Activated T-cell treated with anti-CD3 and anti-CD28 coated beads for 4 hours (primary cell): ENCODE measurements around the gene AGRP.

Experiments
- DNase-seq: peaks from one replicate; pipeline ENCODE4 v3.0.0-alpha.2; 2020

AGRP gene

DNA sequence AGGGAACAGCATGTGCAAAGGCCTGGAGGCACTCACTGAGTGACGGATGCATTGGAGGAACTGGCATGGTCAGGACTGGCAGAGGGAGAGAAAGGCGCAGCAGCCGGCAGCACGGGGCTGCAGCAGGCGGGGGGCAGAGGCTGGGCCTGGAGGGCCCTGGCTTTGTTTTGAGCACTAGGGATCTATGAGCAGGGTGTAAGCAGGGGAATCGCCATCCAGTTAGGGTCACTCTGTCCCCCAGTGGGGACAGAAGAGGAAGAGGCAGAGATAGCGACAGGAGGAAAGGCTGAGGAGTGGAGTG is 38.3 kb downstream of the AGRP start:
- DNase-seq, result no peak

DNA sequence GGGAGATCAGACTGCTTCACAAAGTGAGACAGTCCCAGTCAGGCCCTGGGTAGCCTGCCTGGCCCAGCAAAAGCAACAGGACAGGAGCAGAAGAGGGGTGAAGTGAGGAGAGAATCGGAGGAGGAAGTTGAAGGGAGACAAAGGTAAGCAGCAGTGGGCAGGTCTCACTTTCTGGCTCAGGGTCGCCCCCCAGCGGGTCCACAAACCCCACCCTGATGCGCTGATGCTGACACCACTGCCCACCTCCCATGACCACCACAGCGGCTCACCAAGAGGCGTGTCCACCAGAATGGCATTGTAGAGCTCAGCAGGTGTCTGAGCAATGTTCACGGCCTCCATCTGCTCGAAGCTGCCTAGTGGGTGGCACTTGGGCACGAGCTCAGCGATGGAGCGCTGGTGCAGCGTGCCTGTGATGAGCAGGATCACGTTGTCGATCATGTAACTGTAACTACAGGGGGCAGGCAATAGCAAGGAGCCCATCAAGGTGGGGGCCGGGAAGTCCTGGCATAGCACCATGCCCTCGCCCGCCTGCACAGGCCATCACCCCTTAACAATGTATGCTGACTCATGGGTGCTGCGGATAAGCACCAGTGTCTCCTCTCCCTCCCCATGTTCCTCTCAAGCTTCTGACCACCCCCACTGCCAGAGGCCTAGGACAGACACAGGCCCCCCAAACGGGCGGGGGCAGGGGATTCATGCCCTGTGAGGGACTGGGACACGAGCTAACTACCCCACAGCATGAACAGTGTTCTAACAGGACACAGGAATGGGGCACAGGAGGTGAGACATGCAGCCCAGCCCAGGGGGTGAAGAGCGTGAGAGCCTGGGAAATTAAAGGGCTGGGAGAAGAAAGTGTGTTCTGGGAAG is 38.9 kb downstream of the AGRP start:
- DNase-seq, result no peak

- no peak for DNase-seq
These were observed 40.1 kb downstream of the AGRP start for GRCh38 chr16:67443265-67443664.

GRCh38 chr16:67442581-67443255 is 40.6 kb downstream of the AGRP start:
- DNase-seq, result no peak

- no peak for DNase-seq
These were observed 41.4 kb downstream of the AGRP start for GRCh38 chr16:67441907-67442306.

GRCh38 chr16:67441271-67441753 is 42.0 kb downstream of the AGRP start:
- no peak for DNase-seq

DNA sequence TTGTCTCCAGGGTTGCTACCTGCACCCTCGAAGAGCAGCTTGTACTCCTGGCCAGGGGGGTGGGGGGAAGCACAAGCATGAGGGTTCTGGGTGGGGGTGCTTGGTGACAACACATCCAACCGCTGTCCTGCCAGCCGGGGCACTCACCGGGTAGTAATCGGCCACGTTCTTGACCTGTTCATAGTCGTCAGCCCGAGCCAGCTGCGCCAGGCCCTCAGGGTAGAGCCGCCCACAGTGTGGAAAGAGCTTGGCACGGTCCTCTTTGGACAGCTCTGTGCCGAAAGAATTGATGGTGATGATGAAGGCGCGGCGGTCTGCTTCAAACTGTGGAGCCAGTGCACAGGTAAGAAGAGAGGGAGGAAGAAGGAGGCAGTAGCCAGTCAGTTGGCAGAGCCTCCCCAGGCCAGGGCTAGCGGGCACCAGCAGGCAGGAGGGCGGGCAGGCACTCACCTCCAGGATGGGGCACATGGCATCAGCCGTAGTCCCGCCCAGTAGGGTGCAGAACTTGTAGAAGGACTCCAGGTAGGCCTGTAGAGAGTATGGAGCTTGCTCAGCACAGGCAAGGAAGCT is 44.4 kb downstream of the AGRP start:
- DNase-seq, result no peak

GRCh38 chr16:67438098-67438791 is 45.1 kb downstream of the AGRP start:
- DNase-seq, result no peak

DNA sequence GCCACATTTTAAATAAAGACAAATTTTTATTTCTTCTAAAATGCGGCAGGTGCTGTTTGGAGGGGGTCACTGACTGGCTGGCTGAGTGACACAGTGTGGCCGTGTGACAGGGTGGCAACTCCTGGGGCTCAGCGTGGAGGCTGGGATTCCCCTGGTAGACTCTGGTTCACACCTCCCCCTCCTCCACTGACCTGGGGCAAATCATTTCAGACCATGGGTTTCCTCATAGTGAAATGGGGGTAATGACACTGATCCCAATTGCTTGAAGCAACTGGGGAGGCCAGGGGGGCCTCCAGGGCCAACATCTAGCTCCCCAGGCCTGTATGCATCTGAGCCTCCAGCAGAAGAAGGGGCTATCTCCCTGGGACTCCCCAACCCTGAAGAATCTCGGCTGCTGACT is 45.8 kb downstream of the AGRP start:
- no peak for DNase-seq

DNA sequence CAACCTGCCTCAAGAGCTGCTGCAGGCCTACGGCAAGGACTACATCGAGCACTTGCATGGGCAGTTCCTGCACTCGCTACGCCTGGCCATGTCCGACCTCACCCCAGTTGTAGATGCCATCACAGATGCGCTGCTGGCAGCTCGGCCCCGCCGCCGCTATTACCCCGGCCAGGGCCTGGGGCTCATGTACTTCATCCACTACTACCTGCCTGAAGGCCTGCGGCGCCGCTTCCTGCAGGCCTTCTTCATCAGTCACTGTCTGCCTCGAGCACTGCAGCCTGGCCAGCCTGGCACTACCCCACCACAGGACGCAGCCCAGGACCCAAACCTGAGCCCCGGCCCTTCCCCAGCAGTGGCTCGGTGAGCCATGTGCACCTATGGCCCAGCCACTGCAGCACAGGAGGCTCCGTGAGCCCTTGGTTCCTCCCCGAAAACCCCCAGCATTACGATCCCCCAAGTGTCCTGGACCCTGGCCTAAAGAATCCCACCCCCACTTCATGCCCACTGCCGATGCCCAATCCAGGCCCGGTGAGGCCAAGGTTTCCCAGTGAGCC is 46.6 kb downstream of the AGRP start:
- DNase-seq, result no peak

GRCh38 chr16:67435758-67436164 is 47.6 kb downstream of the AGRP start:
- DNase-seq, result no peak

DNA sequence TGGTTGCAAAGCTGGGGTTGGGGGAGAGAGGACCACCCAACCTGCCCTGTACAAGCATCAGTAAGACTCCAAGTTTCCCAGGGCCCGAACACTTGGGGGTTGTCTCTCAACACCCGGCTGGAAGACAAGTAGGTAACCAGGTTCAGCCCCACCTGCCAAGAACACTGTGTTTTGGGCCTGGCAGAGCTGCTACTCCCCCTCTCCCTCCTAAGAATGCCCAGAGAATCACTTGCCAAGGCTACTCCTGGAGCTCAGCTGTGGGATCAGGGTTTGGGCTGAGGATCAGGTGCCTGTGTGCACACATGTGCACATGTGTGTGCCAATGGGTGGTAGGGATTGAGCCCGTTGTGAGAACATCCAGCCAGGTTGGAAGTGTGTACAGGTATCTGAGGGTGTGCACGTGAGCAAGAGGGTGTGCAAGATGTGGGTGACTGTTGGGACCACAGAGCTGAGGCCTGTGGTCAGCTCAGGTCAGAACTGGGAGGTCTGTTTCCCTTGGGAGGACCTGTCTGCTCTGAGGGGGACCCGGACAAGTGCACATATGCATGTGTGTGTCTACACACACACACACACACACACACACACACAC is 50.1 kb downstream of the AGRP start:
- no peak for DNase-seq
